ENCODE results near the gene NUCKS1.

Gene NUCKS1

DNA sequence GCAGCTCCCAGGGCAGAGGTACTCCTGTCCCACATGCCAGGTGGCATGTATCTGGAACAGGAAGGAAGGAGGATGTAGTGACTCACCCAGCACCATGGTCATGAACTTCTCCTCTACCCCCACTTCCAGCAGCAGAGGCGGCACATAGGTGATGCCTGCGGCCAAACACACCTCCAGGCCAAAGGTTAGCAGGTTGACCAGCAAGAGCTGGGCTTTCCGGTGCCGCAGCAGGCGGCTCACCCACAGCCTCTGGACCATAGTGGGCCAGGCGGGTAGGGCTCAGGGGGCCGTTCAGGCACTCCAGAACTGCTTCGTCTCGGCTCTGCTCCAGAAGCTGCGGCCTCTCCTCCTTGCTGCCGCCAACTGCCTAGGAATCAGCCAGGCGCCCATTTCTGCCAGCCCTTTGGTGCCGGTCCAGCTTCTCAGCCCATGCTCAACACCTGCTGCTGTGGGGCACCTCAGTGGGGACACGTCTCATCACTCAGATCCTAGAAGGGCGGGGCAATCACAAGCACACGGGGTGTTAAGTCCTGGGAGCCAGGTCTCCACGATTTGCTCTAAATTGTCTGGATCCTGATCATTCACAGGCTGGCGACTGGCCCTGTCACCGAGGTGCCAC is 85.5 kb downstream of the NUCKS1 start:
- Histone ChIP-seq H3K27me3 (ENCODE audit: control insufficient read depth, insufficient read depth, low read length) (no peaks in the 10 kb centered on the region), H3K4me3 (ENCODE audit: low read depth, low read length) (no peak overlapping the region), H2AFZ (no peak overlapping the region), H3K9me3 (ENCODE audit: control insufficient read depth, low read length) (no peaks in the 10 kb centered on the region), H3K36me3 (ENCODE audit: control insufficient read depth, insufficient read depth, low read length) (no peaks in the 10 kb centered on the region), H3K27ac (no peak overlapping the region), H3K9ac (no peak overlapping the region), H3K79me2 (no peaks in the 10 kb centered on the region), H3K4me2 (ENCODE audit: low read length) (no peak overlapping the region), H3K4me1 (no peaks in the 10 kb centered on the region)
- TF ChIP-seq, protein P1, sequence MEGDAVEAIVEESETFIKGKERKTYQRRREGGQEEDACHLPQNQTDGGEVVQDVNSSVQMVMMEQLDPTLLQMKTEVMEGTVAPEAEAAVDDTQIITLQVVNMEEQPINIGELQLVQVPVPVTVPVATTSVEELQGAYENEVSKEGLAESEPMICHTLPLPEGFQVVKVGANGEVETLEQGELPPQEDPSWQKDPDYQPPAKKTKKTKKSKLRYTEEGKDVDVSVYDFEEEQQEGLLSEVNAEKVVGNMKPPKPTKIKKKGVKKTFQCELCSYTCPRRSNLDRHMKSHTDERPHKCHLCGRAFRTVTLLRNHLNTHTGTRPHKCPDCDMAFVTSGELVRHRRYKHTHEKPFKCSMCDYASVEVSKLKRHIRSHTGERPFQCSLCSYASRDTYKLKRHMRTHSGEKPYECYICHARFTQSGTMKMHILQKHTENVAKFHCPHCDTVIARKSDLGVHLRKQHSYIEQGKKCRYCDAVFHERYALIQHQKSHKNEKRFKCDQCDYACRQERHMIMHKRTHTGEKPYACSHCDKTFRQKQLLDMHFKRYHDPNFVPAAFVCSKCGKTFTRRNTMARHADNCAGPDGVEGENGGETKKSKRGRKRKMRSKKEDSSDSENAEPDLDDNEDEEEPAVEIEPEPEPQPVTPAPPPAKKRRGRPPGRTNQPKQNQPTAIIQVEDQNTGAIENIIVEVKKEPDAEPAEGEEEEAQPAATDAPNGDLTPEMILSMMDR (IDR thresholded peaks at IDR 0.05), result no peak

GRCh38 chr1:205663286-205663936 is 86.6 kb downstream of the NUCKS1 start:
- Histone ChIP-seq H3K27me3 (ENCODE audit: control insufficient read depth, insufficient read depth, low read length) (no peaks in the 10 kb centered on the region), H3K9me3 (ENCODE audit: control insufficient read depth, low read length) (no peaks in the 10 kb centered on the region), H3K4me3 (ENCODE audit: low read depth, low read length) (no peak overlapping the region), H2AFZ (no peak overlapping the region), H3K4me2 (ENCODE audit: low read length) (no peak overlapping the region), H3K79me2 (no peaks in the 10 kb centered on the region), H3K36me3 (ENCODE audit: control insufficient read depth, insufficient read depth, low read length) (no peaks in the 10 kb centered on the region), H3K9ac (no peak overlapping the region), H3K4me1 (no peaks in the 10 kb centered on the region), H3K27ac (no peak overlapping the region)
- TF ChIP-seq, protein P1 (IDR thresholded peaks at IDR 0.05), result no peak

Measured in parathyroid adenoma (tissue), 2 donors.